GM10266 (cell line): ENCODE measurements around the gene CBLIF.

Experiments used
- DNase-seq: peaks from one replicate; pipeline ENCODE4 v3.0.0; 2012; ENCODE audit errors: extremely low spot score
- TF ChIP-seq, protein P1 (sequence below): IDR thresholded peaks from 2 replicates; pipeline ENCODE4 v1.5.1; 2012; ENCODE audit warnings: mild to moderate bottlenecking, low read depth; ENCODE audit not compliant: control insufficient read depth, insufficient read depth; ENCODE audit errors: missing control alignments

CBLIF gene

DNA sequence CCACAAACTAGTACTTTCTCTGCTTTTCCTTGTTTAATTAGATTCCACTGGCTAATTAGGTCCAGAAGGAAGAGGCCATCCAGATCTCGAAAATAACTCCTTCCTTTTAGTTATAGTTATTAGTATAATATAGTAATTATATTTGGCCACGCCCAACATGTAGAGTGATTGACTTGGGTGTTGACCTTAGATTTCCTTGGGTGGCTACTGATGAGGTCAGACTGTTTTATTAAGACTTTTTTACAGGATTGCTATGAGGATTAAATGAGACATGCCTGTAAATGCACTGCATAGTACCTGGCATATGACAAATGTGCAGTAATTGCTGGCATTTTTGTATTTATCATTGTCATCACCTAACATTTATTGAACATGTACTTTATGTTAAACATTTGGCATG lies 63.2 kb downstream of the CBLIF start:
- DNase-seq = no peak
- TF ChIP-seq, protein P1, sequence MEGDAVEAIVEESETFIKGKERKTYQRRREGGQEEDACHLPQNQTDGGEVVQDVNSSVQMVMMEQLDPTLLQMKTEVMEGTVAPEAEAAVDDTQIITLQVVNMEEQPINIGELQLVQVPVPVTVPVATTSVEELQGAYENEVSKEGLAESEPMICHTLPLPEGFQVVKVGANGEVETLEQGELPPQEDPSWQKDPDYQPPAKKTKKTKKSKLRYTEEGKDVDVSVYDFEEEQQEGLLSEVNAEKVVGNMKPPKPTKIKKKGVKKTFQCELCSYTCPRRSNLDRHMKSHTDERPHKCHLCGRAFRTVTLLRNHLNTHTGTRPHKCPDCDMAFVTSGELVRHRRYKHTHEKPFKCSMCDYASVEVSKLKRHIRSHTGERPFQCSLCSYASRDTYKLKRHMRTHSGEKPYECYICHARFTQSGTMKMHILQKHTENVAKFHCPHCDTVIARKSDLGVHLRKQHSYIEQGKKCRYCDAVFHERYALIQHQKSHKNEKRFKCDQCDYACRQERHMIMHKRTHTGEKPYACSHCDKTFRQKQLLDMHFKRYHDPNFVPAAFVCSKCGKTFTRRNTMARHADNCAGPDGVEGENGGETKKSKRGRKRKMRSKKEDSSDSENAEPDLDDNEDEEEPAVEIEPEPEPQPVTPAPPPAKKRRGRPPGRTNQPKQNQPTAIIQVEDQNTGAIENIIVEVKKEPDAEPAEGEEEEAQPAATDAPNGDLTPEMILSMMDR = no peak

GRCh38 chr11:59779487-59779886 lies 65.8 kb downstream of the CBLIF start:
- TF ChIP-seq, protein P1 = no peak

More at GRCh38 chr11:59779487-59779886, 65.8 kb downstream of the CBLIF start:
- no peak for DNase-seq
